Trophoblast cell (in vitro differentiated cells and primary cell): Measurements from ENCODE around the gene PRKCH.

Experiments
- DNase-seq, 2 donors: peaks; one replicate each; pipeline ENCODE4 v3.0.0-alpha.2; 2016
- H2AFZ ChIP-seq: 2 replicates; pipeline ENCODE4 v1.6.1; 2013; ENCODE audit warnings: low read length, moderate library complexity, mild to moderate bottlenecking; ENCODE audit not compliant: insufficient read depth, poor library complexity
- H2AK5ac ChIP-seq: 2 replicates; pipeline ENCODE4 v1.6.1; 2013; ENCODE audit warnings: mild to moderate bottlenecking, low read length
- H2BK120ac ChIP-seq: 2 replicates; pipeline ENCODE4 v1.6.1; 2013; ENCODE audit warnings: low read length, mild to moderate bottlenecking, moderate library complexity; ENCODE audit not compliant: insufficient read depth, poor library complexity
- H2BK12ac ChIP-seq: 2 replicates; pipeline ENCODE4 v1.6.1; 2013; ENCODE audit warnings: mild to moderate bottlenecking, low read length, moderate library complexity
- H2BK5ac ChIP-seq: 2 replicates; pipeline ENCODE4 v1.6.1; 2013; ENCODE audit warnings: low read length, low read depth, moderate library complexity, mild to moderate bottlenecking; ENCODE audit not compliant: poor library complexity
- H3K14ac ChIP-seq: 2 replicates; pipeline ENCODE4 v1.6.1; 2013; ENCODE audit warnings: mild to moderate bottlenecking, low read length
- H3K18ac ChIP-seq: 2 replicates; pipeline ENCODE4 v1.6.1; 2013; ENCODE audit warnings: mild to moderate bottlenecking, low read length
- H3K23ac ChIP-seq: 2 replicates; pipeline ENCODE4 v1.6.1; 2013; ENCODE audit warnings: low read length
- H3K27ac ChIP-seq: 2 replicates; pipeline ENCODE4 v1.5.1; 2013; ENCODE audit warnings: low read depth, mild to moderate bottlenecking, inconsistent platforms, low read length, moderate library complexity
- H3K27me3 ChIP-seq: 2 replicates; pipeline ENCODE4 v1.6.1; 2013; ENCODE audit warnings: inconsistent platforms, mild to moderate bottlenecking, low read length, moderate library complexity; ENCODE audit not compliant: insufficient read depth
- H3K36me3 ChIP-seq, 2 experiments: 1 replicate in 1 of 2; 2 replicates in 1 of 2; pipeline ENCODE4 v1.6.1; 2013; ENCODE audit warnings: low read length in 2 of 2, mild to moderate bottlenecking in 2 of 2, moderate library complexity in 1 of 2; ENCODE audit not compliant: insufficient read depth in 2 of 2, control insufficient read depth in 1 of 2
- H3K4ac ChIP-seq: 2 replicates; pipeline ENCODE4 v1.6.1; 2013; ENCODE audit warnings: low read depth, mild to moderate bottlenecking, low read length, moderate library complexity
- H3K4me1 ChIP-seq, 2 experiments: 1 replicate in 1 of 2; 2 replicates in 1 of 2; pipeline ENCODE4 v1.6.1; 2013; ENCODE audit warnings: low read length in 2 of 2, mild to moderate bottlenecking in 2 of 2, moderate library complexity in 1 of 2; ENCODE audit not compliant: insufficient read depth in 2 of 2, control insufficient read depth in 1 of 2
- H3K4me2 ChIP-seq: 2 replicates; pipeline ENCODE4 v1.6.1; 2013; ENCODE audit warnings: inconsistent platforms, mild to moderate bottlenecking, low read length, moderate library complexity
- H3K4me3 ChIP-seq: 2 replicates; pipeline ENCODE4 v1.5.1; 2013; ENCODE audit warnings: mild to moderate bottlenecking, low read depth, low read length, inconsistent platforms
- H3K79me1 ChIP-seq: one replicate; pipeline ENCODE4 v1.6.1; 2013; ENCODE audit warnings: low read length
- H3K79me2 ChIP-seq: 2 replicates; pipeline ENCODE4 v1.6.1; 2013; ENCODE audit warnings: low read length, mild to moderate bottlenecking; ENCODE audit not compliant: control insufficient read depth, insufficient read depth, poor library complexity
- H3K9ac ChIP-seq: 2 replicates; pipeline ENCODE4 v1.6.1; 2013; ENCODE audit warnings: mild to moderate bottlenecking, low read length
- H3K9me3 ChIP-seq: 2 replicates; pipeline ENCODE4 v1.6.1; 2013; ENCODE audit warnings: low read depth, mild to moderate bottlenecking, control low read depth, inconsistent platforms, low read length; ENCODE audit not compliant: insufficient read depth
- H4K12ac ChIP-seq: 2 replicates; pipeline ENCODE4 v1.6.1; 2013; ENCODE audit warnings: low read depth, mild to moderate bottlenecking, low read length, moderate library complexity
- H4K8ac ChIP-seq: 2 replicates; pipeline ENCODE4 v1.6.1; 2013; ENCODE audit warnings: low read depth, mild to moderate bottlenecking, low read length, moderate library complexity
- H4K91ac ChIP-seq: one replicate; pipeline ENCODE4 v1.6.1; 2013; ENCODE audit warnings: low read depth, mild to moderate bottlenecking, low read length, moderate library complexity
- WGBS: extraction: QIAGEN DNeasy Blood & Tissue Kit; methylation state at CpG from one replicate; pipeline ENCODE4 v1.1.7; 2013; ENCODE audit warnings: missing lambda C conversion rate; ENCODE audit not compliant: insufficient read length, insufficient coverage; ENCODE audit errors: extremely low coverage; 5-methylcytosine and 5-hydroxymethylcytosine counted together

PRKCH gene

DNA sequence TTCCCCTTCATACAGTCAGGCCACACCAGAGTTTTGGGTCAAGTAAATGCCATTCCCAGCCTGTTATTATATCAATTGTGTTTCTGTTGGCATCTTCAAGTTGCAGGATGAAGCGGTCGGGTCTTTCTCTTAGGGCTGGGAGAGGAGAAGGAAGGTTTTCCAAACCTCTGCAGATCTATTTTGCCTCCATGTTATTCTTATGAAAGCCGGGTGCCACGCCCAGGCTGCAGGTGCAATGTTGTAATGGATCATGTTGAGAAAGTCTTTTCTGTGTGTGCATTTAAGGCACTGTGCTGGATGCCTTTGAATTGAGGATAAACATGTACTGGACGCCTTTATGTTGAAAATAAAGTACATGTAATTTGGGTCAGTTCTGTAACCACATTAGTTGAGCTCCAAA is 209.5 kb downstream of the PRKCH start:
- Histone ChIP-seq H2AFZ (no peak overlapping the region), H4K12ac (no peak overlapping the region), H3K14ac (no peak overlapping the region), H4K8ac (no peak overlapping the region), H3K36me3 (peaks cover 7 to 15% of the 10 kb centered on the region in 2 experiments), H2BK120ac (no peak overlapping the region), H4K91ac (no peak overlapping the region), H3K79me2 (peaks cover 5% of the 10 kb centered on the region), H3K4me2 (no peak overlapping the region), H3K27ac (no peak overlapping the region), H3K9me3 (no peaks in the 10 kb centered on the region), H3K23ac (no peak overlapping the region), H3K9ac (no peak overlapping the region), H3K4me1 (peaks cover 32 to 39% of the 10 kb centered on the region in 2 experiments), H3K18ac (no peak overlapping the region), H3K4me3 (no peak overlapping the region), H3K79me1 (peaks cover 33% of the 10 kb centered on the region), H3K27me3 (no peaks in the 10 kb centered on the region), H3K4ac (no peak overlapping the region), H2AK5ac (no peak overlapping the region), H2BK12ac (no peak overlapping the region), H2BK5ac (no peak overlapping the region)
- no peak for DNase-seq
- WGBS = no CpG with 5 or more reads among the region's 5 CpGs

DNA sequence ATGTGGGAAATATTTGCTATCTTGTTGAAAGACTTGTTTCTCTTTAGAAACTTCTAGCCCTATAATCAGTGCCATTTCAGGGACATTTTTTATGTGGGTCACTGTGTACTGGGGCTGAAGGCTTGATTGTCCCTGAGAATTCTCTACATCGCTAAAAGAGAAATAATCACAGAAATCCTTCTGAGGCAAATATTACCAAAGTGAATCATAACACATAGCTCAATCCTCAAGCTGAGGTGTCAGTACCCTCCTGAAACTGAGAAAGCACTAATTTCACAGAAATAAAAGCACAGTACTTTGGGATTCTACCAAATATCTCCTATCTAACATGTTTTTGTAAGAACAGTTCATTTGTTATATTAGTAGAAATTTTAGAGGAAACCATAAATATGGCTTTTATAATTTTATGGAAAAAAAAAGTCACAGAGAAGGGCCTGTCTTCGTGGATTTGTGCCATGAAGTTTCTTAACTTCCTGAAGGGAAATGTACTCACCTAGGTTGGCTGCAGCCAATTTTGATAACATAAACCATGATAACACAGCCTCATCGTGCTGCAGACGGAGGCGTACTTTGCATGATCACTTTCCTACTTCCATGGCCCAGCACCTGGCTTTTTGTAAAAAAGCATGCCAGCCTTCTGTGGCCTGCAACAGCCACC is 210.2 kb downstream of the PRKCH start:
- Histone ChIP-seq H2BK120ac (no peak overlapping the region), H4K12ac (no peak overlapping the region), H4K91ac (no peak overlapping the region), H3K27me3 (no peaks in the 10 kb centered on the region), H3K14ac (no peak overlapping the region), H3K27ac (no peak overlapping the region), H3K4me3 (no peak overlapping the region), H3K79me1 (peaks cover 30% of the 10 kb centered on the region), H3K36me3 (peaks cover 8 to 15% of the 10 kb centered on the region in 2 experiments), H3K9me3 (no peaks in the 10 kb centered on the region), H2AK5ac (no peak overlapping the region), H3K4me2 (no peak overlapping the region), H3K4ac (no peak overlapping the region), H3K79me2 (peaks cover 3% of the 10 kb centered on the region), H2AFZ (no peak overlapping the region), H3K23ac (no peak overlapping the region), H3K4me1 (peaks cover 29 to 34% of the 10 kb centered on the region in 2 experiments), H3K9ac (no peak overlapping the region), H2BK12ac (peak overlapping the region; percentile 16), H3K18ac (no peak overlapping the region), H2BK5ac (no peak overlapping the region), H4K8ac (no peak overlapping the region)
- peak in 1 of 2 donors; percentile 49 for DNase-seq
- WGBS = no CpG with 5 or more reads among the region's 5 CpGs

DNA sequence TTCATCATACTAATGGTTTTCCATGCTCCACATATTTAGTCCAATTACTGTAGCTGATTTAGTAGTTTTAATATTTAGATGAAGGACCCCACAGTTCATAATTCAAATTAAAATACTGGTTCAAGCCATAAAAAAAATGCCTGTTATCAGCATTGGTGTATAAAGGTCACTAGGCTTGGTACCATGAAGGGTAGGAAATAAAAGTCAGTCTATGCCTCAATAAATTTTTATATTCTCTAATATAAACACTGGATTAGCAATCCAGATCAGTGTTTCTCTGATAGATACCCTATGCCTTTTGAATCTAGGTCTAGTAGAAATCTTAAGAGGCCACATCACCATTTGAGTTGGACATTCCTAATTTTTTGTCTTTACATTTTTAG is 210.7 kb downstream of the PRKCH start:
- no peaks in the 10 kb centered on the region for H3K9me3 ChIP-seq
- H2BK5ac ChIP-seq = no peak overlapping the region
- no peak overlapping the region for H3K23ac ChIP-seq
- peaks cover 24% of the 10 kb centered on the region for H3K79me1 ChIP-seq
- no peak overlapping the region for H4K91ac ChIP-seq
- H3K36me3 ChIP-seq = peaks cover 10 to 17% of the 10 kb centered on the region in 2 experiments
- H4K8ac ChIP-seq = no peak overlapping the region
- no peak for DNase-seq
- H3K79me2 ChIP-seq = peaks cover 3% of the 10 kb centered on the region
- no peak overlapping the region for H3K9ac ChIP-seq
- no peak overlapping the region for H3K27ac ChIP-seq
- no peak overlapping the region for H3K4me2 ChIP-seq
- peaks cover 26 to 31% of the 10 kb centered on the region in 2 experiments for H3K4me1 ChIP-seq
- H2BK120ac ChIP-seq = no peak overlapping the region
- H3K27me3 ChIP-seq = no peaks in the 10 kb centered on the region
- H3K18ac ChIP-seq = no peak overlapping the region
- H2AFZ ChIP-seq = no peak overlapping the region
- H3K14ac ChIP-seq = no peak overlapping the region
- no peak overlapping the region for H3K4ac ChIP-seq
- no peak overlapping the region for H2AK5ac ChIP-seq
- no peak overlapping the region for H3K4me3 ChIP-seq
- H4K12ac ChIP-seq = no peak overlapping the region
- H2BK12ac ChIP-seq = no peak overlapping the region

DNA sequence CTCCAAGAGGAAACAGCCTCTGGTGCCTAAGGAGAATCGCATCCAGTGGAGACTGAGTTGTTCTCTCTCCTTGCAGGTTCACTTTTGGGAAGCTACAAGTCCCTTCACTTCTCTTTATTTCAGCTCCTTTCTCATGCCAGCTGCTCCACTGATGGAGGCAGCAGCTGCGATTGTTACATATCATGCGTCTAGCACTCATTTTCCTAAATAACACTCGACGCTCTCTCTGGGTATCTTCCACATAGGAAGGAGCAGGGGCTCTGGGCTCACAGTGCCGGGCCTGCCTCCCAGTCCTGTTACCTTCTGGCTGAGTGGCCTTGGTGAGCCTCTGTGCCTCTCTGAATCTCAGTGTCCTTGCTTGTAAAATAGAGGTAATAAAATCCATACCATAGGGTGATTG is 211.4 kb downstream of the PRKCH start:
- H2BK12ac ChIP-seq = peak overlapping the region; percentile 93
- H3K4me1 ChIP-seq = peaks cover 24 to 30% of the 10 kb centered on the region in 2 experiments
- DNase-seq = no peak
- H3K27me3 ChIP-seq = no peaks in the 10 kb centered on the region
- H3K4me2 ChIP-seq = no peak overlapping the region
- H2AFZ ChIP-seq = no peak overlapping the region
- peak overlapping the region; percentile 45 for H4K91ac ChIP-seq
- H3K27ac ChIP-seq = no peak overlapping the region
- peak overlapping the region; percentile 88 for H2AK5ac ChIP-seq
- H3K9ac ChIP-seq = peak overlapping the region; percentile 4
- no CpG with 5 or more reads among the region's 6 CpGs for WGBS
- H3K4ac ChIP-seq = peak overlapping the region; percentile 39
- H3K18ac ChIP-seq = peak overlapping the region; percentile 97
- peaks cover 10 to 19% of the 10 kb centered on the region in 2 experiments for H3K36me3 ChIP-seq
- H3K14ac ChIP-seq = peak overlapping the region; percentile 68
- H3K79me2 ChIP-seq = no peaks in the 10 kb centered on the region
- H4K8ac ChIP-seq = peak overlapping the region; percentile 63
- H2BK120ac ChIP-seq = no peak overlapping the region
- no peak overlapping the region for H3K23ac ChIP-seq
- H2BK5ac ChIP-seq = no peak overlapping the region
- H3K9me3 ChIP-seq = no peaks in the 10 kb centered on the region
- peaks cover 23% of the 10 kb centered on the region for H3K79me1 ChIP-seq
- no peak overlapping the region for H3K4me3 ChIP-seq
- H4K12ac ChIP-seq = no peak overlapping the region
